ENCODE data around the gene KRTAP1-5.
"Not testable (repeated sequence)": the region's sequence is repeated elsewhere in the genome, so short reads cannot be mapped to it uniquely, and the experiment has no call there.

KRTAP1-5 gene

DNA sequence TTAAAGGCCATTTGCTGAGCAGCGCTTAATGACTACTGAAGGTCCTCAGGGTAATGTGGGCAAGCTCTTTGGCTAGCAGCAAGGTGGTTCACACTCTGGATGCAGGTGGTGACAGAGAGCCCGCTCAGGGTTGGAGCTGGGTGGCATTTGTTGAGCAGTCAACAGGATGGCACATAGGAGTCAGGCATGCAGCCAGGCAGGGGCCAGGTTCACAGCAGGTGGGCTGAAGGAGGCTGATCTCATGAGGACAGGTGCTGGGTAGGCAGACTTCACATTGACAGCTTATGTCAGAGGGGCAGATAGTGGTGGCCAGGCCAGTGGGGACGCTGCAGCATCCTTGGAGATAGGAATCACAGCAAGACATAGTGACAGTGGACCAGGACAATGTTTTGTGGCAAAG, 22.6 kb downstream of the KRTAP1-5 start:
- no peak for DNase-seq (ENCODE audit: low read depth in 3 of 3)

DNA sequence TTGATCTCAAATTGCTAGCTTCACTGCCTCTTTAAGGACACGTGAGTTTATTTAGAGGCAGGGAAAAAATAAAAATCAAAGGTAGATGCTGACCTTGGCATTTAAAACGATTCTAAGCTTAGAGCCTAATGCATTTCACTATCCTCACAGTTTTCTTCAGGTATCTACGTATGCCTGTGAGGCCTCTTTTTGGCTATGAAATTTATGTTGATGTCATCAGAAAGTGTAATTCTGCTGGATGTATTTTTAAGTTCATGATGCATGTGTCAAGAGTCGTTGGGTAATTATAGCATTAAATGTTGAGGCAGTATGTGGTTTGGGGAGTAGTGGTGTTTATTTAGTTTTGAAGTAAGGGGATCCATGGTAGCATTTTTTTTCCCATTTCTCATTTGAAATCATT, 23.1 kb downstream of the KRTAP1-5 start:
- no peak for DNase-seq (ENCODE audit: low read depth in 3 of 3)

DNA sequence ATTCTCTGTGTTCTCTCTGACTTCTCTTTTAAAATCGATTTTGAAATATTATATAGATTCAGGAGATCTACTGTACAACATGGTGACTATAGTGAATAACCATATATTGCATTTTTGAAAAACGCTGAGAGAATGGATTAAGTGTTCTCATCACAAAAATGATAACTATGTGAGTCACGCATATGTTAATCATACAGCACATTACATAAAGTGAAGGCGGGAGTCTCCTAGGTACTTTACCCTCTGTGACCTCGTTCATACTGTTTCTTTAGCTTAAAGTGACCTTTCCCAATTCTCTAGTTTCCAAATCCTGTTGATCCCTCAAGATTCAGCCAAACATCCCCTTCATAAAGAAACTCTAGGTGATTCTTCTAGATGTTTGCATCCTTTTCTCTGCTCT, 24.2 kb downstream of the KRTAP1-5 start:
- DNase-seq (ENCODE audit: low read depth in 3 of 3), result no peak

DNA sequence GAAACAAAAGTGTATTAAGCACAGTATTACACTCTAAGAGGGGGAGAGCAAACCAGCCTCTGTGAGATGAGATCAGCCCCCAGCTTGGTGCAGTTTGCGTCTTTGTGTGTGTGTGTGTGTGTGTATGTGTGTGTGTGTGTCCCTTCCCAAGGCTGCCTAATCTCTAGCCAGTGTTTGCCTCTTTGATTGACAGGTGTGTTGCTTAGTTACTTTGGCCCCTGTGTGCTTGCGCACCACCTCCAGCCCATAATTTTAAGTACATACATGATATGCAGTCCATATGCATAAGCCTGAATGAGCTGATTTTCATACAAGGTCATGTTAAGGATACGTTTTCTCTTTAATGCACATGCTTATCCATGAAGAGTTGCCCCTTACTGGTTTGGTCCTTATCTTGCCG, 25.2 kb downstream of the KRTAP1-5 start:
- DNase-seq (ENCODE audit: low read depth in 3 of 3), result no peak

DNA sequence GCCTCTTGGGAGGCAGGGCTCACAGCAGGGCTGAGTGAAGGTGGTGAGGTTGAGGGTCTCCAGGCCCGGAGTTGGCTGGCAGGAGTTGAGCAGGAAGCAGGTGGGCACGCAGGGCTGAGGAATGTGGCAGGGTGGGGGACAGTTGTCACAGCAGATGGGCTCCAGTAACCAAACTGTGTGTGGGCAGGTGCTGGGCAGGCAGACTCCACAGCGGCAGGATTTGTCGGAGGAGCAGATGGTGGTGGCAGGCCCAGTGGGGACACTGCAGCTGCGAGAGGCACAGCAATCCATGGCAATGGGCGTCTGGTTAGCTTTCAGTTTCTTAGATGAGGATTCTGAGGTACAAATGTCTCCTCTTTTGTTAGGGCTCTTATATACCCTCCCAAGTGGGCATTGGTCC, 27.4 kb downstream of the KRTAP1-5 start, which contains the start of gene KRTAP3-2:
Gene KRTAP3-2 (minus strand): TSS at position 344 of the 400 bp plus-strand sequence. CDS start 53 bp downstream, at position 291.
- not testable (repeated sequence) for DNase-seq (ENCODE audit: low read depth in 3 of 3)

DNA sequence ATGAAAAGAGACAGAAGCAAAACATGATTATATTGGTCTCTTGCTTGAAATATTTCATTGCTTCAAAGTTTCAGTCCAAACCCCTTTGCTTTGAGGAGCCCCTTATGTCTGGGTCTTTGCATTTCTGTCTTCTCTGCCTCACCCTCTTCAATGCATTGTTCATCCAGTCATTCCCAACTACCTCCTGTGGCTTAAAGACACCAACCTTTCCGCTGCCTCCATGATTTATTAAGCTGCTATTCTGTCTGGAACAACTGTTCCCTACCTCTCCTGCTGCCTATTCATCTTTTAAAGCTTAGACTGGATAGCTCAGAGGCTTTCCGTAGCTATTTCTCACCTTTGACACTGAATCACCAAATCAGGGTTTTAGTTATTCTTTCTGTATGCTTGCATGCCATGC, 29.6 kb downstream of the KRTAP1-5 start:
- no peak for DNase-seq (ENCODE audit: low read depth in 3 of 3)

DNA sequence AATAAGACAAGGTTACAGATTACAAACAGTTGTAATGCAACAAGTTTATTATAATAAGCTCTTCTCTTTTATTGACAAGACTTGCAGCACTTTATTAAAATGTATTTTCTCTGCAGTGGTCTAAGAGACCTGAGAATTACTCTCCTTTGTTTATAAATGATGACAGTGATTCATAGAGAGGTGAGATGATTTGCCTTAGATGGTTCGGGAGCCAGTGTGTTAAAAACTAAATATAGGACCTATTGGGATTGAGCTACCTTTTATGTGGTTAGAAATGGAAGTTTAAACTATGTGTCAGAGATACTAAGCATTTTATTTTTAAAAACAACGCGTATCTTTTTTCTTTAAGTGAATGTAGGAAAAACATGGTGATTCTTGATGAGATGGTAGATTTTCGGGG, 30.2 kb downstream of the KRTAP1-5 start:
- DNase-seq (ENCODE audit: low read depth in 3 of 3), result no peak

DNA sequence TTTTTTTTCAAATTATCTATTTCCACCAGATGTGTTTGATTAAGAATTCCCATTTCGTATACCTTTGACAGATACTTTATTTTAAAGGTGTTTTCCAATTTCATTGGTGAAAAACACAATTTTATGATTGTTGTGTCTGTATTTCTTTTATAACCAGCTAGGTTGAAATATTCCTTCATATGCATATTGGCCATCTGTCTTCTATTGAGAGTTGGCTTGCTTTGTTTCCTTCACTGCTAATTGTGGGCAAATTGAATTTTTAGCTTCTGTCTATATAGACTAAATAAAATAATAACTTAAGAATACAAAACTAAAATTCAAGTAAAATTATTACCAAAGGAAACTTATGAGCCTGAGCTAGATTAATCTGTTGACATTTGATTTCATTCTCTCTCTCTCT, 31.9 kb downstream of the KRTAP1-5 start:
- DNase-seq (ENCODE audit: low read depth in 3 of 3), result no peak

DNA sequence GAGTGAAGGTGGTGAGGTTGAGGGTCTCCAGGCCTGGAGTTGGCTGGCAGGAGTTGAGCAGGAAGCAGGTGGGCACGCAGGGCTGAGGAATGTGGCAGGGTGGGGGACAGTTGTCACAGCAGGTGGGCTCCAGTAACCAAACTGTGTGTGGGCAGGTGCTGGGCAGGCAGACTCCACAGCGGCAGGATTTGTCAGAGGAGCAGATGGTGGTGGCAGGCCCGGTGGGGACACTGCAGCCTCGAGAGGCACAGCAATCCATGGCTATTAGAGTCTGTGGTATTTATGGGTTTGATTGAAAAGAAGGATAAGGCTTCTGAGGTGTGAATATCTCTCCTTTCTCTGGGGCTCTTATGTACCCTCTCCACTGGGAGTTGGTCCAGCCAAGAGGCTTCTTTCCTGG, 33.2 kb downstream of the KRTAP1-5 start, which contains the start of gene KRTAP3-3:
Gene KRTAP3-3 (minus strand): TSS at position 326 of the 400 bp plus-strand sequence. CDS start 67 bp downstream, at position 259.
- no peak for DNase-seq (ENCODE audit: low read depth in 3 of 3)

DNA sequence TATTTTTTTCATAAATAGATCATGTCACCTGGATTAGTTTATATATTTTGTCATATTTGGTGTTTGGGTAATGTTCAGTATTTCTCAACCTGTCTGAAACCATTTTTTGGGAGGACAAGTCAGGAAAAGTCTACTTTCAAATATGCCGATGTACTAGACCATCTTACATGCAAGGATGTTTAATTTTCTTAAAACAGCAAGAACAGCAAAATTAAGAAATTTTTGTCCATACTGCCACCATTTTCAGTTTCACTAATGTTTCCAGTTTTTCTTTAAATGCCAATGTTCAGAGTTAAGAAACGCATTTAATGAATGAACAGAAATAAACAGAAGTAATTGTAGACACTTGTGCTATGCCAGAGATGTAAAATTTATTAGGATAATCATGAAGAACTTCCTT, 33.9 kb downstream of the KRTAP1-5 start:
- no peak for DNase-seq (ENCODE audit: low read depth in 3 of 3)

DNA sequence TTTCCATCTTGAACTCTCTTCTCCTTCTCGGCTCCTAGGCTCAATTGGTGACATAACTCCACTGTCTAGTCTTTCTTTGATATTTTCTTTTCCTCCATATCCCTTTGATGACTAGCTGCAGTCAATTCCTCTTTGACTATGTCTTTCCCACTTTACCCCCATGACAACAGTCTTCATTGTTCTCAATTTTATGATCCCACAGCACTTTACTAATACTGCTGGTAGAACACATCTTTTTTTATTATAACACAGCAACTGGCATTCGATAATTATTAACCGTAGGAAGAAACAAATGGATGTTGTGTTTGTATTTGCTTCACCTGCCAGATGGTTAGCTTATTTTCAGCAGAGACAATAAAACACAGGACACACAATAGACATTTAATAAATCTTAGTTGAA, 34.3 kb downstream of the KRTAP1-5 start:
- no peak for DNase-seq (ENCODE audit: low read depth in 3 of 3)

DNA sequence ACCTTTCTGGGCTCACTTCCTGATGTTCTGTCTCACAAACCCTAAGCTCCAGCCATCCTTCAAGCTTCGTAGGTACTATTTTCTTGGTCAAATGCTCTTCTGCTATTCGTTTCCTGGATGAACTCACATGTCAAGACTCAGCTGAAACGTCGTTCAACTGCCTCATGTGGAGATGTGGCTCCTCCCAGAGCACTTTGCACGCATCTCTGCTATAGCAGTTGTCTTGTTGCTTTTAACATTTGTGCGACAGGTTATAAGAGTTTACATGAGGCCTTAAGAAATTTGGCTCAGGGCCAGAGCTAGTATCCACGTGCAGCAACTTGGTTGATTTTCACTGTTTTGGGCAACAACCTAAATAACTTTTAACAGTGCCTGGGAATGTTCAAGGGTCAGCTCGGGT, 40.1 kb downstream of the KRTAP1-5 start:
- DNase-seq (ENCODE audit: low read depth in 3 of 3), result no peak

DNA sequence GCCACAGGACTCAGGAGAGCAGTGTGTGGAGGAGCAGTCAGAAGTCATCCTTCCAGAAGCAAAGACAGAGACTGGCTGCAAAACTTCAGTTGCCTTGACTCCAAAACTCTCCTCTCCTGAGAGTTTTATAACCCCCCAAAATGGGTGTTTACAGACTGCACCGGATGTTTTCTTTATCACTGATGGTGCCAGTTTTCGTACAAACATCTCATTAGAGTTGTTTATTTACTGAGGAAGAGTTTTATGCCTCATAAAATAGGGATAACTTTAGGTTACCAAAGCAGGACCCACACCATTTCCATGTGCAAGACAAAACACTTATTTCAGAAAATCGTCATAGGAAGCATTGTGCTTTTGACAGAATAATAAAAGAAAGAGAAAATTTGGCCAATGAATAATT, 42.8 kb downstream of the KRTAP1-5 start, which contains the start of gene KRT40:
Gene KRT40 (minus strand): TSS at position 101 of the 400 bp plus-strand sequence. CDS start 53 bp downstream, at position 48.
- no peak for DNase-seq (ENCODE audit: low read depth in 3 of 3)

DNA sequence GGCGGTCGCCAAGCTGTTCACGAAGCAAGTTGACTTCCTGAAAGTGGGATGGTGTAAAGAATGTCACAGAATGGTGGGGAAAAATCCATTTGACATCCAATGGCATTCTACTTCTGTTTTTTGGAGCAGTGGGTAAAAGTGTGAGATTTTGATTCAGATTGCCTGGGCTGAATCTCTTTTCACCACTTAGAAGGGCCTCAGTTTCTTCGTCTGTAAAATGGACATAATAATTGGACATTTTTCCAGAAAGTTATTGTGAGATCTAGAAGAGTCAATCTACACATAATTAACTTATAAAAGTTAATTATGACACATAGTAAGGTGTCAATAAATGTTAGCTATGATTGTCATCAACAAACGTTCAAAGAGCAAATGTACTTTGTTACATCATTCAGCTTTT, 45.9 kb downstream of the KRTAP1-5 start:
- DNase-seq (ENCODE audit: low read depth in 3 of 3), result no peak

DNA sequence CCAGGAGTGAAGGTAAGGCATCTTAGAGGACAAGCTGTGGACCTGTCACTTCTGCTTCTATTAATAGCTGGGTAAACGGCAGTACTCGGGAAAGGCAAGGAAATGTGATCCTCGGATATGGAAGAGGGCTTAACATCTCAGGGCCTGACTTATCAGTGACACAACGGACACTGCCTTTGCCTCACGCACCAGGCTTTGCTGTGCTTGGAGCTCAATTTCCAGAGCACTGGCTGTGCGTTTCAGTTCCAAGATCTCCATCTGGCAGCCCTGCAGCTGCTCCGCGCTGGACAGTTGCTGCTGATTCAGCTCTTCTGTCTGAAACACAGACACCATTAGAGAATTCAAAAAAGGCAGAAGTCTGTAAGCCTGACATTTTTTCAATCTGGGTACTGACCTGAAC, 46.4 kb downstream of the KRTAP1-5 start:
- DNase-seq (ENCODE audit: low read depth in 3 of 3), result no peak

DNA sequence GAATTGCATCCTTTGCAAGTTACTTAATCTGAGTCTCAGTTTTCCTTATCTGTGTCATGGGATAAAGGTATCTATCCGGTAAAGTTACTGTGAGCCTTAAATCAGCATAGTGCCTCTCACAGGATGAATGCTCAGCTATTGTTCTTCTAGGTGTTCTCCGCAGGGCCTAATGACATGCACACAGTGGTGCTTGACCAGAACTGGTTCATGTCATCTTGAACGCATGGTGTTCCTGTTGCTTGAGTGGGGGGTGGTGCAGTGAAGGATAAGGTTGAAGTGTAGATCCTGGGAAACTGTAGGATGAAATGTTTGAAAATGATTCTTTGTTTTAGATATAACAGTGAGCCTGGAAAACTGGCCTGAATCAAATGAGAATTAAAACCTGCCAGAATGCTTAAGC, 46.9 kb downstream of the KRTAP1-5 start:
- no peak for DNase-seq (ENCODE audit: low read depth in 3 of 3)

DNA sequence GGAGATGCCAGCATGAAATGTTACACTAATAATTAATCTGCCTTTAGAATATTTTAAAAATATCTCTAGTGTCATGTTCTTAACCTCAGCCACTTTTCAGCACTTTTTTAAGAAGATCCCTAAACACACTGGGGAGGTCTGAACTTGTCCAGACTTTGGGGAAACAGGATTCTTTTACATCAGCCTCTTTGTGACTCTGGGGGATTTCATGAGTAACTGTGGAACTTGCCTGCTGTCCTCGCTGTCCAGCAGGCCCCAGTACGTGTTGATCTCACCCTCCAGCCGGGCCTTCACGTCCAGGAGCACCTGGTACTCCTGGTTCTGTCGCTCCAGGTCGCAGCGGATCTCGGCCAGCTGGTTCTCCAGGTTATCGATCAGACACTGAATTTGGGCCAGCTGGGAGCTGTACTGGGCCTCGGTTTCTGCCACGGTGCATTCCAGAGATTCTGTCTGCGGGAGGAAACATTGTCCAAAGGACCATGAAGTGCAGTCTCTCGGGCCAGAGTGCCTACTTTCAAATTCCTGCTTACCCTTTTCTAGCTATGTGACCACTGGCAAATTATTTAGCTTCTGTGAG, 48.3 kb downstream of the KRTAP1-5 start:
- DNase-seq (ENCODE audit: low read depth in 3 of 3), result no peak
